ENCODE measurements around the gene CROCC2.

The CROCC2 gene

GRCh38 chr2:241038374-241039180, 132.4 kb downstream of the CROCC2 start:
- no peak for DNase-seq (ENCODE audit: low read depth)

GRCh38 chr2:241039416-241039815, 133.3 kb downstream of the CROCC2 start:
- DNase-seq (ENCODE audit: low read depth): no peak

GRCh38 chr2:241040081-241040803, 134.1 kb downstream of the CROCC2 start:
- no peak for DNase-seq (ENCODE audit: low read depth)

GRCh38 chr2:241041589-241042158, 135.5 kb downstream of the CROCC2 start:
- DNase-seq (ENCODE audit: low read depth): no peak
